Myocyte (in vitro differentiated cells): ENCODE measurements around the gene HBG1. TPM values are rescaled to one million over a fixed set of nuclear protein-coding genes. Genes with fewer than 3 reads are reported as not detected.

ENCODE experiments used
- DNase-seq: peaks from one replicate; pipeline ENCODE4 v3.0.0-alpha.2; 2012; ENCODE audit warnings: low read depth
- total RNA-seq: library from RNA; depleted of rRNA; stranded (reverse); fragments of >200 nt; gene quantifications from 2 replicates; pipeline ENCODE4 v1.2.3, GENCODE V29; 2014

HBG1 gene
- total RNA-seq, 1 donor from 2014 or later, result not detected

GRCh38 chr11:5247472-5248192 lies 2.0 kb downstream of the HBG1 start:
- DNase-seq, result no peak

- no peak for DNase-seq
Measured at GRCh38 chr11:5246772-5247471, 2.7 kb downstream of the HBG1 start.

DNA sequence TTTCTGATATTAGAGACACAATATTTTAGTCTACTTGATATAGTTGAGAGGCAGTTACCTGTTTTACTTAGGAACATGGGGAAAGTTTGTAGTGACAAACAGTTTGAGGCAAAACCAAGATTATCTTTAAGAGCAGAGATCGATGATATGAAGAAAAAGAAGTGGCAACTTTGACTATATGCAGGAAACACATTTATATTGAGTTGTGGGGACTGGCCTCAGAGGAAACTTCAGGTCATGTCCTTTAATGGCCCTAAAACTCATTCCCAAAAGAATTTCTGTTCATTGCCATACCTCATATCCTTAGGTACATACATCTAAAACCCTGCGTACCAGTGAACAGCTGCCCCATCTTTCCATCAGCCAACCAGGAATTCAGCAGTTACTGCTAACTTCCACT lies 4.5 kb downstream of the HBG1 start:
- DNase-seq, result no peak

GRCh38 chr11:5243816-5244180 lies 5.9 kb downstream of the HBG1 start:
- DNase-seq, result no peak

DNA sequence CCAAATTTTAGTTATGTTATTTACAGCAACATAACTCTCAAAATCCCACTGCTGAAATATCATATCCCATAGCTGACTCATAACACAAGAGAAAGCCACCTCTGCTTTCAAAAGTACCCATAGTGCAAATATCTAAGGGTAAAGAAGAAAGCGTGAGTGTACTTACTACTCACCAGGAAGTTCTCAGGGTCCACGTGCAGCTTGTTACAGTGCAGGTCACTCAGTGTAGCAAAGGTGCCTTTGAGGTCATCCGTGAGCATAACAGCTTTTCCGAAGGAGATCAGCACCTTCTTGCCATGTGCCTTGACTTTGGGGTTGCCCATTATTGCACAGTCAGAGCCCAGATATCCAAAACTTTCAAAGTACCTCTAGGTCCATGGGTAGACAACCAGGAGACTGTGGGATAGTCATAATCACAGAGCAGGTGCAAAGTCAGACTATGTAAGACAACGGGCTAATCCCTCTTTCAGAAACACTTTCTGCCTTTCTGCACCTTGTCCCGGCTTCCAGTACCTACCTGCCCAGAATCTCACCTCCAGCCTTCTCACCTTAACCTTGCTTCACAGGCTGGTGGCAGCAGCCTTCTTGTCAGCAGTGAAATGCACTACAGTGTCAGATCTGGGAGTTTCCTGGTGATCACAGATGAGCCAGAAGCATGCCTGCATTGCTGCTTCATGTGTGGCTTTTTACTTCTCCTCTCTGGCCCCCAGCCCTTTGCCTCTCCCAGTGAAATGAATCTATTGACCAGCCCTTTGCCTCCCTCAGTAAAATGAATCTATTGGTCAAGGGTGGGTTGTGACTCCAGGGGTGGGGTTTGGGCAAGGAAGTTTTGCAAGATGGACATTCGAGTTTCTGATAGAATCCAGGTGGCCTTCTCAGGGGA lies 6.5 kb downstream of the HBG1 start:
- DNase-seq, result no peak

DNA sequence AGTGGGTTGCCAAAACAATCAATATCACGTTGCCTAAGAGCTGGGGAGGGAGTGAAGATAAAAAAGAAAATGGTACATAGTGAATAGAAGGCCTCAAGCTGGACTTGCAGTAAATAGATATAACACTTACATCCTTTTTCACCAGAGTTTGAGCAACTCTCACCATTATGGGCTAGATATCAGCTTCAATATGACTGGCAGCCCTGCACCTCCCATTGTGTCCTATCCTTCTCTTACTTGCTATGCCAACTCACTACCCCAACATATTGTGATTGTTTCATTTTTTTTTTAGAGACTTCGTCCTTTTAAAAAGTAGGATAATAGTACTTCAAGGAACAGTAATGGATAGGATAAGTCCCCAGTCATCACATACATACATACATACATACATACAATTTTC lies 7.4 kb downstream of the HBG1 start:
- DNase-seq, result no peak

DNA sequence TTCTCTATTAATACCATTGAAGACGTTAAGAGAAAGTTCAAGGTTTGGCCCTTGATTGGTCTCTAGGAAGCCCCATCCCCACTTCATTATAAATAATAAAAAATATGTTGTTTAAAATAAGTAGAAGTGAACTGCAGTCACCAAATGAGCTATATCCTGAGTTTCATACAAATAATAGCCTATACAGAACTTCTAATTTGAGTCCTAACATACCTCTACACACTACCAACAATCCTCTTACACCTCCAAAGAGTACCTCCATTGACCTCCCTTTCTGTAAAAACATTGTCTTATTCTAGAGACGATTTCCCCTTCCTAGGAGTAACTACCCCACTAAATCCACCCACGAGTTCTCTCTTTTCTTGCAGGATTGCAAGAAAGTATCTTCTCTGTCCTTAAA lies 8.2 kb downstream of the HBG1 start:
- no peak for DNase-seq

GRCh38 chr11:5240458-5240857 lies 9.2 kb downstream of the HBG1 start:
- DNase-seq, result no peak

DNA sequence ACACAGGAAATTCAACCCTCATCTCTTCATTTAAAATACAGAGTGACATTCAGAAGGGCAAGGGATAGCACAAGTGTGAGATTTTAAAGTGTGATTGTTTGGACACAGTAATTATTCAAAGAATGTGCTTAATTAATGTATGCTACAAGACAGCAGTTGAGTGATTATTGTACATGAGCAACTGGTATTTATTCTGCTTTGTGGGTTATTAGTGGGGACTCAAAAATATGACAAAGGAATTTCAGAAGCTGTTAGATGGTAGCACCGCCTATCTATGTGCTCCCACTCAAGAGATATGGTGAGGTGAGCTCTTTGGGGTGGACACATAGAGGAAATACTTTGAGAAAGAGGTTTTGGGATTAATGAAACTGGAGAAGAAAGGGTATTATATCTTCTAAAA lies 9.6 kb downstream of the HBG1 start:
- DNase-seq, result no peak

DNA sequence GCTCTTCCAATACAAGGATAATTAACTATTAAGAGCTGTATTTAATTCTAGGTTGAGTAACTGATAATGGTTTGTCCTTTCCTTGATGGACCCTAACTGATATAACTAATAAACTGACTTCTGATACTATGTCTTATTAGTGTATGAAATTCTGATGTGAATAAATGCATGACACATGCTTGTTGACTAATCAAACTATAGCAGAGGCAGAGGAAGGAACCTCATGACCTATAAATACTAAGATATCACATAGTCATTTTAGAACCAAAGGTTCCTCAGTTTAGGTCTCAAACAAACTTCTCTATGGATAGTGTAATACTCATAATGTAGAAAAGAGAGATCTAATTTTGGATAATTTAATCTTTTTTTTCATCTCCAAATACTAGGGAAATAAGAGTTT lies 10.6 kb downstream of the HBG1 start:
- DNase-seq, result no peak

DNA sequence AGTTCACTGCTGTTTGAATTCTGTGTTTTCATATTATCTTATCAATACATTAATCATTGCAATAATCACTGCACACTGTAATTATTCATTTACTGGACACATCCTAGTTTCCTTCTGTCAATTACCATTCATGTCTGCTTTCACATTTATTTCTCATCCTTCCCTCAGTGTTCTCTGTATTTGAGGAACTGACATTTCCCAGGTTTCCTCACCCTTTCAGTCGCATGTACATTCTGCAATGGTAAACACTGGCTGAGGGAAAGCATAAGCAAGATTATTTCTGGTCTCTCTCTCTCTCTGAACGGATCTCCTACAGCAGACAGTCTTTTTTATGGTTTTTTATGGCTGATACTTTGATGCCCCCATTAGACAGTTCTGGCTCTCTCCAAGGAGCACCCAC lies 11.2 kb downstream of the HBG1 start:
- DNase-seq, result no peak

GRCh38 chr11:5237420-5237819 lies 12.2 kb downstream of the HBG1 start:
- DNase-seq, result no peak

GRCh38 chr11:5235364-5236095 lies 14.1 kb downstream of the HBG1 start:
- no peak for DNase-seq

GRCh38 chr11:5234381-5234834 lies 15.2 kb downstream of the HBG1 start, which contains the start of gene HBD:
Gene HBD, minus strand, starts transcription at chr11:5234483. Its CDS starts 50 bp downstream, at chr11:5234433.
- peak; percentile 20 for DNase-seq

- DNase-seq, result no peak
Measured at GRCh38 chr11:5233307-5233706, 16.4 kb downstream of the HBG1 start.

- no peak for DNase-seq
Measured at GRCh38 chr11:5232821-5233220, 16.8 kb downstream of the HBG1 start.

DNA sequence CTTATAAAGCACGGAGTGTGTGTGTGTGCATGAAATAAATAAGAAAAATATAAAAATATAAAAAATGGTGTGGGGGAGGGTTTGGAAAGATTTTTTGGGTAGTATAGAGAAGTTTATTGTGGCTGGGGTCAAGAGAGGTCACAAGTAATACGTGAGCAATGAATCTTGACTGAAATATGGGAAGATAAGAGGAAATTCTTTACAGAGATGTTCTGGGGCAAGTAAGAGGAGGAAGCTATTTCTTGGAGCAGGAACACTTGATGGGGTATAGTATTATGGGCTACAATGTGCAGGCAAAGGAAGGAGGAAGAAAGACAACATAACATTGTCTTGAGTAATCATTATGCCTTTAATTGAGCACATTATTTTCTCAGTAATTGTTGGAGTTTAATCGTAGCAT lies 17.5 kb downstream of the HBG1 start:
- no peak for DNase-seq

DNA sequence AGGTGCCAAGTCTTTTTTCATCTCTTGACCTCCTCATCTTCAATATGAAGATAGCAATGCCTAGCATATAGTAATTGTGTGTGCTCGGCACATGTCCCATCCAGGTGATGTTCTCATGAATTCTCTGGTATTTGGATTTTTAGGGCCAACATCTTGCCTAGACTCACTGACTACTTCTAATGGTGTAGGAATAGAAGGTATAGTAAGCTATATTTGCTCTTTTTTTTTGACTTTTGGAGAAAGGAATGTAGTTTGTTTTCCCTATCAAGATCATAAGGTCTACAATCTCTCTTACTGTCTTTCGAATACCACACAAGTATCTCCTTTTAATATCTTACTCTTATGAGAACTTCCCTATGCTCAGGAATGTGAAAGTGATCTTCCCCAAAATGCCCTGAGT lies 18.5 kb downstream of the HBG1 start:
- DNase-seq, result no peak

GRCh38 chr11:5230266-5230665 lies 19.4 kb downstream of the HBG1 start:
- no peak for DNase-seq

- DNase-seq, result no peak
Measured at GRCh38 chr11:5229796-5230195, 19.9 kb downstream of the HBG1 start.

DNA sequence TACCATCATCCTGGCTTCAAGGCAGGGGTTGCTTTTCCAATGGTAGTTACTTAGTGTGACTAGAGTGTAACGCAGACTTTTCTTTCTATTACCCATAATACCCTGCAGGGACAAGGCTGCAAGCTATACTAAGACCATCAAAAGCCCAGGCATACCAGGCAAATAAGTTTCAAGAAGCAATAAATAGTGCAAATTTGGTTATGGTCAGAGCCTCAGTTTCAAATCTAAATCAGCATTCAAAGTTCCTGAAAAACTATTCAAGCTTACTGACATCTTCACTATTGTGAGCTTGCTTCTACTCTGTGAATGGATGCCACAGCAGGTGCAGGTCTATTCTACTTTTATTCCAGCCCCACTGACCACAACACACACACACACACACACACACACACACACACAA lies 20.3 kb downstream of the HBG1 start:
- peak; percentile 2 for DNase-seq
